ENCODE measurements around the gene KBTBD6.
"Not testable (repeated sequence)": the region's sequence is repeated elsewhere in the genome, so short reads cannot be mapped to it uniquely, and the experiment has no call there.

Gene KBTBD6

DNA sequence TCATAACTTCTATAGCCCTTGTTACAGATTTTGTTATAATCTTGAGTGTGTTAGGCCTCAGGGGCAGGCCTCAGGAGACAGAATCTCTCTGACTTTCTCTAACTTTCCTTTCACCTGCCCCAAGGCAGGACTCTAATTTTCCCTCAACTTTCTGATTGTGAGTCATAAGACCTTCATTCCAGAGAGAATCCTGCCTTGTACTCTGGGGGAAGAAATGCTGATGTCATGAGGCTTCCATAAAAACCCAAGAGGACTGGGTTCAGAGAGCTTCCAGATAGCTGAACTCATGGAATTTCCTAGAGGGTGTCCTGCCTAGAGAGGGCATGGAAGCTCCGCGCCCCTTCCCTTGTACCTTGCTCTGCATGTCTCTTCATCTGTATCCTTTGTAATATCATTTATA is 5.3 kb upstream of the KBTBD6 start:
- DNase-seq = no peak
- H3K4me1 ChIP-seq = no peaks in the 10 kb centered on the region
- H3K4me3 ChIP-seq (ENCODE audit: low read depth, low read length) = no peak overlapping the region
- TF ChIP-seq, protein P1, sequence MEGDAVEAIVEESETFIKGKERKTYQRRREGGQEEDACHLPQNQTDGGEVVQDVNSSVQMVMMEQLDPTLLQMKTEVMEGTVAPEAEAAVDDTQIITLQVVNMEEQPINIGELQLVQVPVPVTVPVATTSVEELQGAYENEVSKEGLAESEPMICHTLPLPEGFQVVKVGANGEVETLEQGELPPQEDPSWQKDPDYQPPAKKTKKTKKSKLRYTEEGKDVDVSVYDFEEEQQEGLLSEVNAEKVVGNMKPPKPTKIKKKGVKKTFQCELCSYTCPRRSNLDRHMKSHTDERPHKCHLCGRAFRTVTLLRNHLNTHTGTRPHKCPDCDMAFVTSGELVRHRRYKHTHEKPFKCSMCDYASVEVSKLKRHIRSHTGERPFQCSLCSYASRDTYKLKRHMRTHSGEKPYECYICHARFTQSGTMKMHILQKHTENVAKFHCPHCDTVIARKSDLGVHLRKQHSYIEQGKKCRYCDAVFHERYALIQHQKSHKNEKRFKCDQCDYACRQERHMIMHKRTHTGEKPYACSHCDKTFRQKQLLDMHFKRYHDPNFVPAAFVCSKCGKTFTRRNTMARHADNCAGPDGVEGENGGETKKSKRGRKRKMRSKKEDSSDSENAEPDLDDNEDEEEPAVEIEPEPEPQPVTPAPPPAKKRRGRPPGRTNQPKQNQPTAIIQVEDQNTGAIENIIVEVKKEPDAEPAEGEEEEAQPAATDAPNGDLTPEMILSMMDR (IDR thresholded peaks at IDR 0.05; ENCODE audit: low read depth, low read length) = no peak
- no peaks in the 10 kb centered on the region for H3K9me3 ChIP-seq
- H3K27me3 ChIP-seq = no peaks in the 10 kb centered on the region
- no peaks in the 10 kb centered on the region for H3K36me3 ChIP-seq

DNA sequence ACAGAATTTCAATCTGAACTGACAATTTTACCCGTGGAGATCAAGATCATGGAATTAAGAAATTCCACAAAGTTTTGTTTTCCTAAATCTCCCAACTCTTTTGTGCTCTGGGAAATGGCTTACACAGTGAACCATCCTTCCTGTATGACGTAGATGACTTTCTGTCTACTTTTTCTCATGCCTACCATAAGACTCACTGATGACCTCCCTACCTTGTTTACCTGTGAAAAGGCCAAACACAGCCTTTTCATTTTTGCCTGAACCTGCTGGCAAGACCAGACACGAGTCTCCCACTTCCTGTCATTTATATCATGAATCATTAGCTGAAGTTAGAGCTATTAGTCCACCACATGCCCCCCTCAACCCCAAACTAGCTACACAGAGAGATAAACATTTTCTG is 4.6 kb upstream of the KBTBD6 start:
- Histone ChIP-seq H3K27me3 (no peaks in the 10 kb centered on the region), H3K9me3 (no peaks in the 10 kb centered on the region), H3K4me3 (ENCODE audit: low read depth, low read length) (no peak overlapping the region), H3K36me3 (no peaks in the 10 kb centered on the region), H3K4me1 (no peaks in the 10 kb centered on the region)
- TF ChIP-seq, protein P1 (IDR thresholded peaks at IDR 0.05; ENCODE audit: low read depth, low read length) = no peak
- no peak for DNase-seq

DNA sequence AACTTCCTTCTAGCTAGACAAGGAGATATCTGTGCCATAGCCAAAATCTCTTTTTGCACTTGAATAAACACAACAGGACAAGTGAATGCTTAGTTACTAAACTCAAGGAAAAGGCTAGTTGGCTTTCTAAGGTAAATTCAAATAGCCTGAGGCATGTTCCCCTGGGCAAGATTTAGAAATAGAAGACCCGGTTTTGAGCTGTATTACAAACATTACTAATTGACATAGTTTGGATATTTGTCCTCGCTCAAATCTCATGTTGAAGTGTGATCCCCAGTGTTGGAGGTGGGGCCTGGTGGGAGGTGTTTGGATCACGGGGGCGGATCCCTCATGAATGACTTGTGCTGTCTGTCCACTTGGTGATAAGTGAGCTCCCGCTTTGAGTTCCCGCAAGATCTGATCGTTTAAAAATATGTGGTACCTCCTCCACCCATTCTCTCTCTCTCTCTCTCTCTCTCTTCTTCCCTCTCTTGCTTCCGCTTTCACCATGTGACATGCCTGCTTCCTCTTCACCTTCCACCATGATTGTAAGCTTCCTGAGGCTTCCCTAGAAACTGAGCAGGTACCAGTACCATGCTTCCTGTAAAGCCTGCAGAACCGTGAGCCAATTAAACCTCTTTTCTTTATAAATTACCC is 3.9 kb upstream of the KBTBD6 start:
- H3K36me3 ChIP-seq = no peaks in the 10 kb centered on the region
- H3K4me3 ChIP-seq (ENCODE audit: low read depth, low read length) = no peak overlapping the region
- DNase-seq = no peak
- H3K27me3 ChIP-seq = no peaks in the 10 kb centered on the region
- no peaks in the 10 kb centered on the region for H3K9me3 ChIP-seq
- TF ChIP-seq, protein P1 (IDR thresholded peaks at IDR 0.05; ENCODE audit: low read depth, low read length) = no peak
- no peaks in the 10 kb centered on the region for H3K4me1 ChIP-seq

DNA sequence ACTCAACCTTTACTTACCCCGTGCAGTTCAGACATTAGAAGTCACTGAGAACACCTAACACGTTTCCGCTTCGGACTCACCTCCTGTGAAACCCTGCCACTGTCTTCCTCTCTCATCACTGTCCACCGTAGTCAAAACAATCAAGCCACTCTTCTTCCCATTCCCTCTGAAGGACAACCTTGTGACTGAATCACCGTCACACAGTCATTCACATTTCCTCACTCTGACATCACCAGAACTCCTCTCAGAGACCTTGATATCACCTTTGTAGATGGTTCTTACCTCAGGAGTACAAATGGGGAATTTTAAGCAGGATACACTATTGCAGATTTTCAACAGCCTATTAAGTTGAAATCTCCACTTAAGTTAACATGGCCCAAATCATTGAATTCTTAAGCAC is 1.3 kb upstream of the KBTBD6 start:
- Histone ChIP-seq H3K36me3 (peaks cover 7% of the 10 kb centered on the region; the same call in 1 of the 2 replicates), H3K27me3 (no peaks in the 10 kb centered on the region), H3K4me1 (no peaks in the 10 kb centered on the region; the same call in 1 of the 2 replicates), H3K4me3 (ENCODE audit: low read depth, low read length) (no peak overlapping the region), H3K9me3 (no peaks in the 10 kb centered on the region)
- TF ChIP-seq, protein P1 (IDR thresholded peaks at IDR 0.05; ENCODE audit: low read depth, low read length) = no peak
- no peak for DNase-seq

DNA sequence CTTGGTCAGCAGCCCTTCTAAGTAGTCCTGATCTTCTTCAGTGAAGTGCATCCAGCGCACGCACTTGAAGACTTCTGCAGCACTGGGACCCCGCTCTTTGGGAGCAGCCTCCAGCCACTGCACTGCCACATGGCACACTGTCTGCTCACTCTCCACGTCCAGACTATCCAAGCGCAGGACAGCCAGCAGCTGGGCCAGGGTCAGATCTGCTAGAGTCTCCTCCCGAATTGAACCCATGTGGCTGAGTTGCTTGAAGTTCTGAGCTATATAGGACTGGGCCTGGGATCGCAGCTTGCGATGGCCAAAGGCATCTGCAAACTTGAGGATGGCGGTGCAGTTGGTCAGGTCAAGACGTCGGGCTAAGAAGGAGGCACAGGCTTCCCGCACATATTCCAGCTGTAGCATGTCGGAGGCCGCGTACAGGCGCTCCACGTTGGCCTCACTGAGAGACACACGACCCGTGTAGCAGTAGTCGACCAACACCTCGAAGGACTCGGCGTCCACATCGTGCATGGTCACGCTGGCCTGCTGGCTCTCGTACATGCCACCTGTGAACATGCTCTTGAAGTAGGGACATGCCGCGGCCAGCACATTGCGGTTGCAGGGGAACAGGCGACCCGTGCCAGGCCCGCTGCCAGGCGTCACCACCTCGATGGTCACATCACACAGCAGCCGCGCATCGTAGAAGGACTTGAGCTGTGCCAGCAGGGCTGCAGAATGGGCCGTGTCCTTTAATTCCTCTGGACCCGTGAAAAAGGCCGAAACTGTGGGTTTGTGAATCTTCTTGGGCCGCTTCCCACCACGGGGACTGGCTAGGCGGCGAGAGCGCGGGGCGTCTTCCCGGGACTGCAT is 716 bp downstream of the KBTBD6 start:
- not testable (repeated sequence) for H3K9me3 ChIP-seq, H3K36me3 ChIP-seq, DNase-seq, H3K4me1 ChIP-seq, H3K27me3 ChIP-seq
- peak overlapping the region; percentile 93 for H3K4me3 ChIP-seq (ENCODE audit: low read depth, low read length)

DNA sequence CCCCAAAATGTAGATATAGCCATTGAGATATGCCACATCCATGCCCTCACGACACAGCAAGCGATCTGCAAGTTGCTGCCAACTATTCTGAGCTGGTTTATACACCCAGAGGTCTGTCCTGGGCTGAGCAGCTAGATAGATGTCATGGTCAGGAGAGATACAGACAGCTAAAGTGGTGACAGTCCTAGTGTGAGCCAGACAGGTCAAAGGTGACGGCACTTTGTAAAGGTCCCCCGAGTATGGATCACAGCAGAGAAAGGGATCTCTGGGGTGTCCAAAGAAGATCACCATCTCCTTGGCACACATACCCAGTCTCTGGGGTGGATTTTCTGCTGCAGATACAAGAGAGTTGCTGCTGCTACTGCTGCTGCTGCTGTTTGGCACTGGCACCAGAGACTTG is 1.4 kb downstream of the KBTBD6 start:
- H3K4me1 ChIP-seq, DNase-seq, H3K27me3 ChIP-seq, H3K9me3 ChIP-seq, H3K36me3 ChIP-seq: not testable (repeated sequence)
- peak overlapping the region; percentile 93 for H3K4me3 ChIP-seq (ENCODE audit: low read depth, low read length)

DNA sequence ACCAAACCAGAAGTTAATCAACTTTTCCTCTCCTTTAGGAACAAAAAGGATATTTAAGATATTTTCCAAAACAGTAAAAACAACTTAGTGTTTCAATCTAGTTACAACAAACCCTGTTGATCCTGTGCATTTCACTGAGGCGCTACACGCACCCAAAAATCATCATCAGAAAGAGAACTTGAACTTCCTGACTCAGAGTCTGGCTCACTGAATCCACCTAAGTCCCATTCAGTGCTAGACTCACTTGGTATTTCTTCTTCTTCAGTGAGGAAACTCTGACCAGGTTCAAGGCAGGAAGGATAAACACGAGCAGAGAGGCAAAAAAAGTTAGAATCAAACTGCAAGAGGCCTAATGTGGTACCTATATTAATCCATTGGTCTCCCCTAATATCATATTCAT is 2.2 kb downstream of the KBTBD6 start:
- Histone ChIP-seq H3K27me3 (no peaks in the 10 kb centered on the region), H3K4me3 (ENCODE audit: low read depth, low read length) (peak overlapping the region; percentile 93), H3K4me1 (no peaks in the 10 kb centered on the region; the same call in 1 of the 2 replicates), H3K36me3 (peaks cover 7% of the 10 kb centered on the region), H3K9me3 (no peaks in the 10 kb centered on the region)
- TF ChIP-seq, protein P1 (IDR thresholded peaks at IDR 0.05; ENCODE audit: low read depth, low read length) = no peak
- no peak for DNase-seq

Measured in BE2C (cell line).